ENCODE data around the gene ALKBH2. TPM values are rescaled to one million over a fixed set of nuclear protein-coding genes. Genes with fewer than 3 reads are reported as not detected.

Gene ALKBH2
- total RNA-seq, 1 donor, result 20.7 TPM

GRCh38 chr12:109131154-109132050, 38.1 kb upstream of the ALKBH2 start:
- TF ChIP-seq CTCF (IDR thresholded peaks at IDR 0.05; ENCODE audit: insufficient read depth, low read length), result no peak
- DNase-seq (ENCODE audit: low read depth), result no peak
- no peak overlapping the region for H3K4me3 ChIP-seq (ENCODE audit: low read depth, low read length)

- no peak overlapping the region for H3K4me3 ChIP-seq (ENCODE audit: low read depth, low read length)
- no peak for TF ChIP-seq CTCF (IDR thresholded peaks at IDR 0.05; ENCODE audit: insufficient read depth, low read length)
- no peak for DNase-seq (ENCODE audit: low read depth)
Measured at GRCh38 chr12:109130297-109131153, 37.3 kb upstream of the ALKBH2 start.

GRCh38 chr12:109127533-109128242, 34.4 kb upstream of the ALKBH2 start:
- no peak overlapping the region for H3K4me3 ChIP-seq (ENCODE audit: low read depth, low read length)
- TF ChIP-seq CTCF (IDR thresholded peaks at IDR 0.05; ENCODE audit: insufficient read depth, low read length), result no peak
- no peak for DNase-seq (ENCODE audit: low read depth)

- H3K4me3 ChIP-seq (ENCODE audit: low read depth, low read length), result no peak overlapping the region
- no peak for TF ChIP-seq CTCF (IDR thresholded peaks at IDR 0.05; ENCODE audit: insufficient read depth, low read length)
- peak; percentile 60 for DNase-seq (ENCODE audit: low read depth)
Measured at GRCh38 chr12:109126784-109127183, 33.5 kb upstream of the ALKBH2 start.

- no peak overlapping the region for H3K4me3 ChIP-seq (ENCODE audit: low read depth, low read length)
- DNase-seq (ENCODE audit: low read depth), result no peak
- no peak for TF ChIP-seq CTCF (IDR thresholded peaks at IDR 0.05; ENCODE audit: insufficient read depth, low read length)
Measured at GRCh38 chr12:109125791-109126190, 32.5 kb upstream of the ALKBH2 start.

GRCh38 chr12:109124878-109125648, 31.8 kb upstream of the ALKBH2 start:
- TF ChIP-seq CTCF (IDR thresholded peaks at IDR 0.05; ENCODE audit: insufficient read depth, low read length), result no peak

More at GRCh38 chr12:109124878-109125648, 31.8 kb upstream of the ALKBH2 start:
- H3K4me3 ChIP-seq (ENCODE audit: low read depth, low read length), result no peak overlapping the region
- no peak for DNase-seq (ENCODE audit: low read depth)
